HepG2 (cell line): Measurements from ENCODE around the gene DRC7. TPM values are rescaled to one million over a fixed set of nuclear protein-coding genes. Genes with fewer than 3 reads are reported as not detected.

Source experiments
- CHD2 ChIP-seq: IDR thresholded peaks from 2 replicates; pipeline ENCODE4 v1.6.1; 2011; ENCODE audit warnings: low read depth, low read length, improper control_type of control experiment
- HNRNPL ChIP-seq: fragments of 200-400 bp; formaldehyde crosslinking; IDR thresholded peaks from 2 replicates; pipeline ENCODE4 v1.6.1; 2017; ENCODE audit warnings: mild to moderate bottlenecking, low read depth, low read length
- PHF21A ChIP-seq: sonication (generic); formaldehyde crosslinking; IDR thresholded peaks from 2 replicates; pipeline ENCODE4 v1.5.0; 2020; ENCODE audit warnings: mild to moderate bottlenecking, missing genetic modification reagents
- SP1 ChIP-seq, 2 experiments: fragments of 450-650 bp in 1 of 2; sonication (generic) in 1 of 2; formaldehyde crosslinking in 1 of 2; IDR thresholded peaks; 2 replicates each; pipeline versions ENCODE4 v1.4.0 to v1.6.1; 2016 to 2020; ENCODE audit warnings: missing genetic modification reagents in 1 of 2
- ZBTB2 ChIP-seq: sonication (generic); formaldehyde crosslinking; IDR thresholded peaks from 2 replicates; pipeline ENCODE4 v1.8.0; 2022; ENCODE audit warnings: low read depth, missing genetic modification reagents
- ZFP90 ChIP-seq: sonication (generic); formaldehyde crosslinking; IDR thresholded peaks from 2 replicates; pipeline ENCODE4 v1.8.0; 2022; ENCODE audit warnings: missing genetic modification reagents, mild to moderate bottlenecking, inconsistent platforms, borderline replicate concordance
- ZNF383 ChIP-seq: sonication (generic); formaldehyde crosslinking; IDR thresholded peaks from 2 replicates; pipeline ENCODE4 v1.4.0; 2020; ENCODE audit warnings: missing genetic modification reagents, mild to moderate bottlenecking, borderline replicate concordance
- ZNF430 ChIP-seq: sonication (generic); formaldehyde crosslinking; IDR thresholded peaks from 2 replicates; pipeline ENCODE4 v1.9.0; 2021; ENCODE audit warnings: mild to moderate bottlenecking, missing genetic modification reagents
- ZNF878 ChIP-seq: sonication (generic); formaldehyde crosslinking; IDR thresholded peaks from 2 replicates; pipeline ENCODE4 v1.8.1; 2023; ENCODE audit warnings: mild to moderate bottlenecking, missing genetic modification reagents, moderate library complexity
- polyA plus RNA-seq, 8 experiments: library from polyadenylated mRNA; depleted of rRNA in 3 of 8; stranded (reverse) in 7 of 8; unstranded in 1 of 8; fragments of >200 nt; fragmentation: Illumina TruSeq in 4 of 8; extraction: Trizol in 4 of 8; gene quantifications; 2 replicates each; pipeline versions ENCODE4 v1.2.1 to v1.2.3, GENCODE V29; 2011 to 2016; ENCODE audit warnings: low read depth in 4 of 8, missing spikeins in 1 of 8, mixed read lengths in 1 of 8; ENCODE audit not compliant: insufficient read depth in 1 of 8
- total RNA-seq, 5 experiments: library from RNA; depleted of rRNA; stranded (reverse); fragments of >200 nt; fragmentation: Illumina TruSeq; extraction: Trizol; gene quantifications; 2 replicates each; pipeline ENCODE4 v1.2.3, GENCODE V29; 2016; ENCODE audit warnings: low read depth in 1 of 5
- TF ChIP-seq, protein P1 (sequence below): sonication (generic); formaldehyde crosslinking; IDR thresholded peaks from 2 replicates; pipeline ENCODE4 v1.4.0; 2020; ENCODE audit warnings: missing genetic modification reagents, mild to moderate bottlenecking, borderline replicate concordance
- TF ChIP-seq, protein P2 (sequence below): sonication (generic); formaldehyde crosslinking; IDR thresholded peaks from 2 replicates; pipeline ENCODE4 v1.8.1; 2023; ENCODE audit warnings: mild to moderate bottlenecking, missing genetic modification reagents
- TF ChIP-seq, protein P3 (sequence below), 2 experiments: IDR thresholded peaks; 2 replicates each; pipeline ENCODE4 v1.6.1; 2011 to 2012; ENCODE audit warnings: low read length in 2 of 2, borderline replicate concordance in 1 of 2, low read depth in 1 of 2, mild to moderate bottlenecking in 1 of 2, moderate library complexity in 1 of 2
- TF ChIP-seq, protein P4 (sequence below): sonication (generic); formaldehyde crosslinking; IDR thresholded peaks from 2 replicates; pipeline ENCODE4 v1.5.0; 2020; ENCODE audit warnings: missing genetic modification reagents
- TF ChIP-seq, protein P5 (sequence below): sonication (generic); formaldehyde crosslinking; IDR thresholded peaks from 2 replicates; pipeline ENCODE4 v1.5.1; 2020; ENCODE audit warnings: missing genetic modification reagents, mild to moderate bottlenecking, borderline replicate concordance
- TF ChIP-seq, protein P6 (sequence below): sonication (generic); formaldehyde crosslinking; IDR thresholded peaks from 2 replicates; pipeline ENCODE4 v1.9.0; 2021; ENCODE audit warnings: missing genetic modification reagents, mild to moderate bottlenecking, borderline replicate concordance

DRC7 gene
- total and polyA plus RNA-seq, 2 of the 13 experiments (the other 11 are each of a cell fraction or from before 2014, with no cell fraction given), result 2.7 to 3.4 TPM

DNA sequence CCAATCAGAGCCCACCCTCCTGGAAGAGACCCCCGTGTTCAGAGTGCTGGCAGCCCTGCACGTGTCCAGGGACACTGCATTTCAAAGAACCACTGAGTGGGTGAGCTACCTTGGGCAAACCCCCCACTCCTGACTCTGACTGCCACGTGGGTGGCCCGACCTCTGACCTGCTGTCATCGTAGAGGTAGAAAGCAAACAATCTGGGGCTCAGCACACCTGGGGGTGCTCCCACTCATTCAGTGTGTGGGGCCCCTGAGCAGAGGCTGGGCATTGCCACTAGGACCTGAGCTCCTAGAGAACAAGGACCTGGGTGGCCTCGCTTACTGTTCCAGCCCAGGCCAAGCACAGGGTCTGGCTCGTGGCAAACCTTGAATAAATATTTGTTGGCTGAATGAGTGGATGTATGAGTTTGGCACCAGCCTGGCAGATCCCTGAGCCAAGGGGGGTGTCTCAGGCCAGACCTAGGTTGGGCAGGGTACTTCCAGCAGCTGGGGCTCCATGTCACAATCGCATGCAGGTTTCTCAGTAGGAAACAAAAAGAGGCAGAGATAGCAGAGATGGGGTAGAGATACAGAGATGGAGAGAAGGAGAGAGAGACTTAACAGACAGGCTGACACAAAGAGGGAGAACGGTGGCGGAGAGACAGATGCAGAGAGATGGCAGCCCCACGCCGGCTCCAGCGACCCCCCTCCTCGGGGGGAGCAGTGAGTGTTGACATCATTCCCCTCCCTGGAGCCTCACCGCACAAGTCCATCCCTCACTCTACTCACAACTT, 5.4 kb upstream of the DRC7 start (continued):
- TF ChIP-seq ZBTB2 (no peak), SP1 (IDR thresholded peaks at IDR 0.05) (no peak), SP1 (CRISPR knock-in tag; IDR thresholded peaks at IDR 0.05) (no peak), PHF21A (CRISPR knock-in tag) (no peak), ZNF878 (CRISPR knock-in tag) (no peak), ZFP90 (no peak), CHD2 (no peak), HNRNPL (peak; percentile 74), ZNF383 (CRISPR knock-in tag) (no peak), ZNF430 (no peak)
- TF ChIP-seq, protein P1, sequence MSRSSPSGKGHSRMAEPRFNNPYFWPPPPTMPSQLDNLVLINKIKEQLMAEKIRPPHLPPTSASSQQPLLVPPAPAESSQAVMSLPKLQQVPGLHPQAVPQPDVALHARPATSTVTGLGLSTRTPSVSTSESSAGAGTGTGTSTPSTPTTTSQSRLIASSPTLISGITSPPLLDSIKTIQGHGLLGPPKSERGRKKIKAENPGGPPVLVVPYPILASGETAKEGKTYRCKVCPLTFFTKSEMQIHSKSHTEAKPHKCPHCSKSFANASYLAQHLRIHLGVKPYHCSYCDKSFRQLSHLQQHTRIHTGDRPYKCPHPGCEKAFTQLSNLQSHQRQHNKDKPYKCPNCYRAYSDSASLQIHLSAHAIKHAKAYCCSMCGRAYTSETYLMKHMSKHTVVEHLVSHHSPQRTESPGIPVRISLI (CRISPR knock-in tag), result no peak
- TF ChIP-seq, protein P2, sequence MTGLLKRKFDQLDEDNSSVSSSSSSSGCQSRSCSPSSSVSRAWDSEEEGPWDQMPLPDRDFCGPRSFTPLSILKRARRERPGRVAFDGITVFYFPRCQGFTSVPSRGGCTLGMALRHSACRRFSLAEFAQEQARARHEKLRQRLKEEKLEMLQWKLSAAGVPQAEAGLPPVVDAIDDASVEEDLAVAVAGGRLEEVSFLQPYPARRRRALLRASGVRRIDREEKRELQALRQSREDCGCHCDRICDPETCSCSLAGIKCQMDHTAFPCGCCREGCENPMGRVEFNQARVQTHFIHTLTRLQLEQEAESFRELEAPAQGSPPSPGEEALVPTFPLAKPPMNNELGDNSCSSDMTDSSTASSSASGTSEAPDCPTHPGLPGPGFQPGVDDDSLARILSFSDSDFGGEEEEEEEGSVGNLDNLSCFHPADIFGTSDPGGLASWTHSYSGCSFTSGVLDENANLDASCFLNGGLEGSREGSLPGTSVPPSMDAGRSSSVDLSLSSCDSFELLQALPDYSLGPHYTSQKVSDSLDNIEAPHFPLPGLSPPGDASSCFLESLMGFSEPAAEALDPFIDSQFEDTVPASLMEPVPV (CRISPR knock-in tag), result peak; percentile 57; the same call in 1 of the 2 replicates
- TF ChIP-seq, protein P3, sequence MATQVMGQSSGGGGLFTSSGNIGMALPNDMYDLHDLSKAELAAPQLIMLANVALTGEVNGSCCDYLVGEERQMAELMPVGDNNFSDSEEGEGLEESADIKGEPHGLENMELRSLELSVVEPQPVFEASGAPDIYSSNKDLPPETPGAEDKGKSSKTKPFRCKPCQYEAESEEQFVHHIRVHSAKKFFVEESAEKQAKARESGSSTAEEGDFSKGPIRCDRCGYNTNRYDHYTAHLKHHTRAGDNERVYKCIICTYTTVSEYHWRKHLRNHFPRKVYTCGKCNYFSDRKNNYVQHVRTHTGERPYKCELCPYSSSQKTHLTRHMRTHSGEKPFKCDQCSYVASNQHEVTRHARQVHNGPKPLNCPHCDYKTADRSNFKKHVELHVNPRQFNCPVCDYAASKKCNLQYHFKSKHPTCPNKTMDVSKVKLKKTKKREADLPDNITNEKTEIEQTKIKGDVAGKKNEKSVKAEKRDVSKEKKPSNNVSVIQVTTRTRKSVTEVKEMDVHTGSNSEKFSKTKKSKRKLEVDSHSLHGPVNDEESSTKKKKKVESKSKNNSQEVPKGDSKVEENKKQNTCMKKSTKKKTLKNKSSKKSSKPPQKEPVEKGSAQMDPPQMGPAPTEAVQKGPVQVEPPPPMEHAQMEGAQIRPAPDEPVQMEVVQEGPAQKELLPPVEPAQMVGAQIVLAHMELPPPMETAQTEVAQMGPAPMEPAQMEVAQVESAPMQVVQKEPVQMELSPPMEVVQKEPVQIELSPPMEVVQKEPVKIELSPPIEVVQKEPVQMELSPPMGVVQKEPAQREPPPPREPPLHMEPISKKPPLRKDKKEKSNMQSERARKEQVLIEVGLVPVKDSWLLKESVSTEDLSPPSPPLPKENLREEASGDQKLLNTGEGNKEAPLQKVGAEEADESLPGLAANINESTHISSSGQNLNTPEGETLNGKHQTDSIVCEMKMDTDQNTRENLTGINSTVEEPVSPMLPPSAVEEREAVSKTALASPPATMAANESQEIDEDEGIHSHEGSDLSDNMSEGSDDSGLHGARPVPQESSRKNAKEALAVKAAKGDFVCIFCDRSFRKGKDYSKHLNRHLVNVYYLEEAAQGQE (IDR thresholded peaks at IDR 0.05; ENCODE audit: borderline replicate concordance in 1 of 2, low read depth in 1 of 2, low read length in 2 of 2), result no peak
- TF ChIP-seq, protein P4, sequence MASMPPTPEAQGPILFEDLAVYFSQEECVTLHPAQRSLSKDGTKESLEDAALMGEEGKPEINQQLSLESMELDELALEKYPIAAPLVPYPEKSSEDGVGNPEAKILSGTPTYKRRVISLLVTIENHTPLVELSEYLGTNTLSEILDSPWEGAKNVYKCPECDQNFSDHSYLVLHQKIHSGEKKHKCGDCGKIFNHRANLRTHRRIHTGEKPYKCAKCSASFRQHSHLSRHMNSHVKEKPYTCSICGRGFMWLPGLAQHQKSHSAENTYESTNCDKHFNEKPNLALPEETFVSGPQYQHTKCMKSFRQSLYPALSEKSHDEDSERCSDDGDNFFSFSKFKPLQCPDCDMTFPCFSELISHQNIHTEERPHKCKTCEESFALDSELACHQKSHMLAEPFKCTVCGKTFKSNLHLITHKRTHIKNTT (CRISPR knock-in tag), result no peak
- TF ChIP-seq, protein P5, sequence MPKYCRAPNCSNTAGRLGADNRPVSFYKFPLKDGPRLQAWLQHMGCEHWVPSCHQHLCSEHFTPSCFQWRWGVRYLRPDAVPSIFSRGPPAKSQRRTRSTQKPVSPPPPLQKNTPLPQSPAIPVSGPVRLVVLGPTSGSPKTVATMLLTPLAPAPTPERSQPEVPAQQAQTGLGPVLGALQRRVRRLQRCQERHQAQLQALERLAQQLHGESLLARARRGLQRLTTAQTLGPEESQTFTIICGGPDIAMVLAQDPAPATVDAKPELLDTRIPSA (CRISPR knock-in tag), result no peak
- TF ChIP-seq, protein P6, sequence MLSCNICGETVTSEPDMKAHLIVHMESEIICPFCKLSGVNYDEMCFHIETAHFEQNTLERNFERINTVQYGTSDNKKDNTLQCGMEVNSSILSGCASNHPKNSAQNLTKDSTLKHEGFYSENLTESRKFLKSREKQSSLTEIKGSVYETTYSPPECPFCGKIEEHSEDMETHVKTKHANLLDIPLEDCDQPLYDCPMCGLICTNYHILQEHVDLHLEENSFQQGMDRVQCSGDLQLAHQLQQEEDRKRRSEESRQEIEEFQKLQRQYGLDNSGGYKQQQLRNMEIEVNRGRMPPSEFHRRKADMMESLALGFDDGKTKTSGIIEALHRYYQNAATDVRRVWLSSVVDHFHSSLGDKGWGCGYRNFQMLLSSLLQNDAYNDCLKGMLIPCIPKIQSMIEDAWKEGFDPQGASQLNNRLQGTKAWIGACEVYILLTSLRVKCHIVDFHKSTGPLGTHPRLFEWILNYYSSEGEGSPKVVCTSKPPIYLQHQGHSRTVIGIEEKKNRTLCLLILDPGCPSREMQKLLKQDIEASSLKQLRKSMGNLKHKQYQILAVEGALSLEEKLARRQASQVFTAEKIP (CRISPR knock-in tag), result no peak
